ENCODE results near the gene TESK2.

DNA sequence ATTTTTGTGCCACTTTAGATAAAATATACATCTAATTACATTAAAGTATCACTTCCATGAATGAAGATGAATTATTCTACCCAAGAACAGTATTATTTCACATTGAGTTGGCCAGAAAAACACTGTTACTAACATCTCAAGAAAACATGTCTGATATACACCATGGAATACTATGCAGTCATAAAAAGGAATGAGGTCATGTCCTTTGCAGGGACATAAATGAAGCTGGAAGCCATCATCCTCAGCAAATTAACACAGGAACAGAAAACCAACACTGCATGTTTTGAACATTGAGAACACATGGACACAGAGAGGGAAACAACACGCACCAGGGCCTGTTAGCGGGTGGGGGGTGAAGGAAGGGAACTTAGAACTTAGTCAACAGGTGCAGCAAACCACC is 69.0 kb downstream of the TESK2 start:
- no peak for TF ChIP-seq EZH2phosphoT487 (IDR thresholded peaks at IDR 0.05; ENCODE audit: insufficient read depth, low read depth)
- TF ChIP-seq EZH2 (IDR thresholded peaks at IDR 0.05; ENCODE audit: insufficient read depth, poor library complexity, severe bottlenecking), result no peak

Measured in GM23248 (cell line).